IMR-90 (cell line): ENCODE measurements around the gene MAGI3. TPM values are rescaled to one million over a fixed set of nuclear protein-coding genes. Genes with fewer than 3 reads are reported as not detected.
A peak's percentile ranks its signal among the peaks of the same experiment; 100 is the strongest.

Experiments used
- ATAC-seq: fragments of 200-7000 bp; cut with Tn5 transposase; 2 replicates; pipeline ENCODE4 v1.9.1; 2020; ENCODE audit warnings: low read depth, mild to moderate bottlenecking, moderate library complexity
- BruUV-seq: library from RNA; stranded (reverse); fragments of 400-500 nt; replicated peaks from 2 replicates; lab custom pipeline; 2021; lab: Mats Ljungman, UMichigan
- CTCF ChIA-PET: fragments of 300-600 bp; formaldehyde crosslinking; extraction: SDS; loops from one replicate; lab custom pipeline; 2021; ENCODE audit warnings: antibody characterized with exemption; lab: Yijun Ruan, JAX
- POLR2A ChIA-PET: fragments of 300-600 bp; sonication (Branson Sonifier 250); formaldehyde crosslinking; loops from one replicate; lab custom pipeline; 2022; ENCODE audit warnings: antibody characterized with exemption; ENCODE audit not compliant: unreplicated experiment; lab: Charles Lee
- DNase-seq: peaks from one replicate; pipeline ENCODE4 v3.0.0; 2013
- H2AFZ ChIP-seq: replicated peaks from 2 replicates; pipeline ENCODE3; 2013; ENCODE audit warnings: low read length, mild to moderate bottlenecking; ENCODE audit not compliant: poor library complexity
- H2AK5ac ChIP-seq: 2 replicates; pipeline ENCODE4 v1.6.1; 2013; ENCODE audit warnings: low read depth, low read length, inconsistent platforms
- H2AK9ac ChIP-seq: replicated peaks from 2 replicates; pipeline ENCODE3; 2013; ENCODE audit warnings: mild to moderate bottlenecking, low read depth, low read length, moderate library complexity; ENCODE audit not compliant: poor library complexity
- H2BK120ac ChIP-seq: 2 replicates; pipeline ENCODE4 v1.6.1; 2013; ENCODE audit warnings: low read depth, low read length, inconsistent platforms
- H2BK15ac ChIP-seq: 3 replicates; pipeline ENCODE4 v1.6.1; 2013; ENCODE audit warnings: low read depth, low read length, inconsistent platforms
- H2BK20ac ChIP-seq: 2 replicates; pipeline ENCODE4 v1.6.1; 2013; ENCODE audit warnings: low read depth, mild to moderate bottlenecking, inconsistent platforms, low read length, moderate library complexity
- H2BK5ac ChIP-seq: 2 replicates; pipeline ENCODE4 v1.6.1; 2013; ENCODE audit warnings: mild to moderate bottlenecking, low read depth, low read length, inconsistent platforms; ENCODE audit not compliant: poor library complexity, severe bottlenecking
- H3K14ac ChIP-seq: replicated peaks from 2 replicates; pipeline ENCODE4 v1.6.1; 2013; ENCODE audit warnings: low read depth, low read length, inconsistent platforms
- H3K18ac ChIP-seq: 2 replicates; pipeline ENCODE4 v1.6.1; 2013; ENCODE audit warnings: low read depth, low read length, control low read depth
- H3K23ac ChIP-seq: 2 replicates; pipeline ENCODE4 v1.6.1; 2013; ENCODE audit warnings: low read depth, low read length, inconsistent platforms
- H3K27ac ChIP-seq: 2 replicates; pipeline ENCODE4 v1.5.1; 2013; ENCODE audit warnings: mild to moderate bottlenecking, control low read depth, low read length; ENCODE audit not compliant: insufficient read depth
- H3K27me3 ChIP-seq: 2 replicates; pipeline ENCODE4 v1.6.1; 2013; ENCODE audit warnings: low read length; ENCODE audit not compliant: control insufficient read depth, insufficient read depth
- H3K36me3 ChIP-seq: 2 replicates; pipeline ENCODE4 v1.6.1; 2013; ENCODE audit warnings: low read length, mixed read lengths; ENCODE audit not compliant: control insufficient read depth, insufficient read depth
- H3K4ac ChIP-seq: 2 replicates; pipeline ENCODE4 v1.6.1; 2013; ENCODE audit warnings: low read depth, low read length, inconsistent platforms
- H3K4me1 ChIP-seq: 2 replicates; pipeline ENCODE4 v1.6.1; 2013; ENCODE audit warnings: low read length, mixed read lengths; ENCODE audit not compliant: control insufficient read depth, insufficient read depth
- H3K4me2 ChIP-seq: 2 replicates; pipeline ENCODE4 v1.6.1; 2013; ENCODE audit warnings: low read depth, mild to moderate bottlenecking, control low read depth, low read length, moderate library complexity
- H3K4me3 ChIP-seq: 2 replicates; pipeline ENCODE4 v1.5.1; 2013; ENCODE audit warnings: low read depth, mild to moderate bottlenecking, control low read depth, low read length, moderate library complexity; ENCODE audit not compliant: insufficient read depth
- H3K56ac ChIP-seq: 2 replicates; pipeline ENCODE4 v1.6.1; 2013; ENCODE audit warnings: low read length, inconsistent platforms; ENCODE audit not compliant: insufficient read depth; ENCODE audit errors: extremely low read depth
- H3K79me1 ChIP-seq, 2 experiments: 2 replicates each; pipeline ENCODE4 v1.6.1; 2013; ENCODE audit warnings: low read length in 2 of 2, inconsistent platforms in 1 of 2, low read depth in 1 of 2
- H3K9ac ChIP-seq: 2 replicates; pipeline ENCODE4 v1.6.1; 2013; ENCODE audit warnings: low read depth, low read length, control low read depth
- H3K9me1 ChIP-seq: 2 replicates; pipeline ENCODE4 v1.6.1; 2013; ENCODE audit warnings: low read length, inconsistent platforms; ENCODE audit not compliant: insufficient read depth
- H3K9me3 ChIP-seq: 2 replicates; pipeline ENCODE4 v1.6.1; 2013; ENCODE audit warnings: low read length; ENCODE audit not compliant: control insufficient read depth, insufficient read depth
- H4K20me1 ChIP-seq: 2 replicates; pipeline ENCODE4 v1.6.1; 2013; ENCODE audit warnings: low read length, inconsistent platforms; ENCODE audit not compliant: insufficient read depth
- H4K5ac ChIP-seq: 2 replicates; pipeline ENCODE4 v1.6.1; 2013; ENCODE audit warnings: mild to moderate bottlenecking, low read depth, low read length, control low read depth
- H4K8ac ChIP-seq, 2 experiments: 2 replicates each; pipeline ENCODE4 v1.6.1; 2013; ENCODE audit warnings: low read depth in 2 of 2, low read length in 2 of 2, control low read depth in 1 of 2, inconsistent platforms in 1 of 2
- H4K91ac ChIP-seq: 2 replicates; pipeline ENCODE4 v1.6.1; 2013; ENCODE audit warnings: low read depth, low read length, inconsistent platforms; ENCODE audit not compliant: insufficient read depth
- BHLHE40 ChIP-seq: fragments of 150-350 bp; IDR thresholded peaks from 2 replicates; pipeline ENCODE4 v1.6.1; 2016; ENCODE audit warnings: mild to moderate bottlenecking, low read depth, low read length
- CHD1 ChIP-seq: IDR thresholded peaks from 2 replicates; pipeline ENCODE4 v1.6.1; 2012; ENCODE audit warnings: low read depth, low read length, improper control_type of control experiment
- CTCF ChIP-seq: conservative IDR thresholded peaks from 2 replicates; pipeline ENCODE4 v1.5.1; 2012; ENCODE audit warnings: mild to moderate bottlenecking, low read depth, low read length, improper control_type of control experiment
- ELK1 ChIP-seq: fragments of 150-350 bp; IDR thresholded peaks from 2 replicates; pipeline ENCODE4 v1.6.1; 2016; ENCODE audit warnings: low read depth, mild to moderate bottlenecking, low read length, moderate library complexity, borderline replicate concordance
- MAFK ChIP-seq: IDR thresholded peaks from 2 replicates; pipeline ENCODE4 v1.6.1; 2012; ENCODE audit warnings: low read depth, low read length, improper control_type of control experiment
- MAZ ChIP-seq: IDR thresholded peaks from 2 replicates; pipeline ENCODE4 v1.6.1; 2012; ENCODE audit warnings: low read depth, mild to moderate bottlenecking, low read length, improper control_type of control experiment, moderate library complexity, borderline replicate concordance
- POLR2A ChIP-seq: IDR thresholded peaks from 2 replicates; pipeline ENCODE4 v1.6.1; 2012; ENCODE audit warnings: mild to moderate bottlenecking, low read depth, low read length
- RAD21 ChIP-seq: IDR thresholded peaks from 2 replicates; pipeline ENCODE4 v1.6.1; 2012; ENCODE audit warnings: low read length, improper control_type of control experiment
- RCOR1 ChIP-seq: IDR thresholded peaks from 2 replicates; pipeline ENCODE4 v1.6.1; 2012; ENCODE audit warnings: mild to moderate bottlenecking, low read length, improper control_type of control experiment; ENCODE audit not compliant: insufficient replicate concordance
- RFX5 ChIP-seq: IDR thresholded peaks from 2 replicates; pipeline ENCODE4 v1.8.0; 2012; ENCODE audit warnings: low read depth, mild to moderate bottlenecking, low read length, moderate library complexity
- WGBS, 2 experiments: methylation state at CpG; one replicate each; pipeline versions ENCODE4 v1.1.5 to v1.1.7; 2013; ENCODE audit warnings: missing lambda C conversion rate in 2 of 2; ENCODE audit not compliant: insufficient read length in 1 of 2; ENCODE audit errors: extremely low coverage in 2 of 2; 5-methylcytosine and 5-hydroxymethylcytosine counted together
- dilution Hi-C: fragments of 300-500 bp; cut with HindIII; formaldehyde crosslinking; loops from one replicate; pipeline ENCODE4 v1.14.3; 2018; ENCODE audit warnings: low sequenced_read_pairs; ENCODE audit not compliant: unreplicated experiment
- in situ Hi-C: fragments of 300-500 bp; cut with MboI; formaldehyde crosslinking; loops from 3 replicates; pipeline ENCODE4 v1.14.3; 2019; ENCODE audit warnings: low sequenced_read_pairs, inconsistent platforms, mixed read lengths
- intact Hi-C: fragments of 100-400 bp; cut with micrococcal nuclease; formaldehyde crosslinking; loops from 2 replicates; pipeline ENCODE4 v1.10.0; 2022
- polyA plus RNA-seq, 3 experiments: library from polyadenylated mRNA; depleted of rRNA; stranded (reverse); fragments of >200 nt; gene quantifications; 2 replicates each; pipeline ENCODE4 v1.2.3, GENCODE V29; 2012; ENCODE audit warnings: low replicate concordance in 1 of 3
- total RNA-seq: library from RNA; depleted of rRNA; stranded (reverse); fragments of >200 nt; gene quantifications from 2 replicates; pipeline ENCODE4 v1.2.3, GENCODE V29; 2012

MAGI3 gene
- total and polyA plus RNA-seq, 2 of the 4 experiments (the other 2 are of a cell fraction): 2.5 to 8.8 TPM

GRCh38 chr1:113434081-113434873 lies 44.0 kb downstream of the MAGI3 start:
- POLR2A ChIA-PET: interaction anchor here (0.5 kb wide), 1 partner anchor 174 kb away, joined by 3 read pairs; no protein-coding TSS in a partner anchor
- Histone ChIP-seq H2BK5ac (no peak overlapping the region), H3K9ac (no peak overlapping the region), H3K27me3 (no peaks in the 10 kb centered on the region), H2BK20ac (no peak overlapping the region), H3K36me3 (no peaks in the 10 kb centered on the region), H3K27ac (no peak overlapping the region), H3K4me1 (no peaks in the 10 kb centered on the region), H2AFZ (no peak overlapping the region), H3K4me3 (no peak overlapping the region), H4K5ac (no peak overlapping the region), H3K4me2 (no peak overlapping the region), H3K56ac (no peak overlapping the region), H3K79me1 (peaks cover 7 to 22% of the 10 kb centered on the region in 2 experiments), H4K91ac (no peak overlapping the region), H2BK120ac (no peak overlapping the region), H3K9me3 (no peaks in the 10 kb centered on the region), H2AK5ac (no peak overlapping the region), H4K20me1 (no peaks in the 10 kb centered on the region; the same call in 1 of the 2 replicates), H3K14ac (no peak overlapping the region), H3K4ac (peak overlapping the region; percentile 13; the same call in 1 of the 2 replicates), H3K18ac (no peak overlapping the region), H3K9me1 (peaks cover 7% of the 10 kb centered on the region; the same call in 1 of the 2 replicates), H3K23ac (no peak overlapping the region), H2BK15ac (no peak overlapping the region), H4K8ac (no peak overlapping the region), H2AK9ac (no peak overlapping the region)
- no CpG with 5 or more reads among the region's 2 CpGs for WGBS, 2 experiments
- dilution Hi-C loops: no loop called here
- no peak for ATAC-seq
- no TSS peak for BruUV-seq
- in situ Hi-C loops: no loop called here
- no peak for DNase-seq
- intact Hi-C loops: no loop called here
- no peak for TF ChIP-seq ELK1
- no peak for TF ChIP-seq RFX5
- no peak for TF ChIP-seq RCOR1
- TF ChIP-seq BHLHE40: no peak
- no peak for TF ChIP-seq RAD21
- no peak for TF ChIP-seq MAFK
- TF ChIP-seq CTCF: no peak
- TF ChIP-seq MAZ: no peak
- TF ChIP-seq CHD1: no peak
- TF ChIP-seq POLR2A: no peak
- CTCF ChIA-PET: no interaction called here
